Skeletal muscle tissue (tissue), 5 donors: ENCODE results near the gene PDX1. TPM values are rescaled to one million over a fixed set of nuclear protein-coding genes. Genes with fewer than 3 reads are reported as not detected.

ENCODE experiments used
- H3K27ac ChIP-seq: one replicate; pipeline ENCODE4 v1.7.0; 2013; ENCODE audit warnings: mild to moderate bottlenecking, low read depth, low read length, inconsistent platforms
- H3K27me3 ChIP-seq, 3 donors: one replicate each; pipeline ENCODE4 v1.7.0; 2013; ENCODE audit warnings: low read length in 3 of 3; ENCODE audit not compliant: control insufficient read depth in 3 of 3, insufficient read depth in 3 of 3
- H3K36me3 ChIP-seq, 3 donors: one replicate each; pipeline ENCODE4 v1.7.0; 2013; ENCODE audit warnings: low read length in 3 of 3; ENCODE audit not compliant: control insufficient read depth in 3 of 3, insufficient read depth in 3 of 3
- H3K4me1 ChIP-seq, 3 donors: one replicate each; pipeline ENCODE4 v1.7.0; 2013; ENCODE audit warnings: low read length in 3 of 3, mild to moderate bottlenecking in 3 of 3; ENCODE audit not compliant: control insufficient read depth in 3 of 3, insufficient read depth in 3 of 3
- H3K4me3 ChIP-seq, 3 donors: one replicate each; pipeline ENCODE4 v1.7.0; 2013; ENCODE audit warnings: low read length in 3 of 3
- H3K9ac ChIP-seq, 3 donors: one replicate each; pipeline ENCODE4 v1.7.0; 2013; ENCODE audit warnings: low read length in 3 of 3, mild to moderate bottlenecking in 3 of 3, moderate library complexity in 2 of 3, low read depth in 1 of 3
- H3K9me3 ChIP-seq, 3 donors: one replicate each; pipeline ENCODE4 v1.7.0; 2013; ENCODE audit warnings: low read length in 3 of 3; ENCODE audit not compliant: control insufficient read depth in 3 of 3
- small RNA-seq: library from RNA; depleted of rRNA; stranded (forward); fragments of <200 nt; gene quantifications from one replicate; pipeline ENCODE3, GENCODE V24; 2014
- total RNA-seq: library from RNA; depleted of rRNA; stranded (reverse); fragments of >200 nt; gene quantifications from one replicate; pipeline ENCODE4 v1.2.3, GENCODE V29; 2014
- donor health status: Osteomylitis.

Gene PDX1
- total RNA-seq, 1 donor from 2014 or later = not detected

GRCh38 chr13:27971236-27971645 is 51.4 kb downstream of the PDX1 start:
- peaks cover 91 to 95% (median 95%) of the 10 kb centered on the region in 3 donors for H3K27me3 ChIP-seq

GRCh38 chr13:27971776-27972477 is 52.1 kb downstream of the PDX1 start:
- peaks cover 92 to 95% (median 94%) of the 10 kb centered on the region in 3 donors for H3K27me3 ChIP-seq
- H3K9ac ChIP-seq = no peak overlapping the region
- peaks cover 9 to 17% (median 11%) of the 10 kb centered on the region in 3 donors for H3K4me1 ChIP-seq
- no peak overlapping the region for H3K4me3 ChIP-seq
- no peaks in the 10 kb centered on the region for H3K9me3 ChIP-seq
- no peaks in the 10 kb centered on the region for H3K36me3 ChIP-seq
- no peak overlapping the region for H3K27ac ChIP-seq

More at GRCh38 chr13:27971236-27971645, 51.4 kb downstream of the PDX1 start:
- H3K4me3 ChIP-seq = no peak overlapping the region
- H3K36me3 ChIP-seq = no peaks in the 10 kb centered on the region
- peaks cover 9 to 17% (median 11%) of the 10 kb centered on the region in 3 donors for H3K4me1 ChIP-seq
- H3K27ac ChIP-seq = no peak overlapping the region
- H3K9ac ChIP-seq = no peak overlapping the region
- H3K9me3 ChIP-seq = no peaks in the 10 kb centered on the region

DNA sequence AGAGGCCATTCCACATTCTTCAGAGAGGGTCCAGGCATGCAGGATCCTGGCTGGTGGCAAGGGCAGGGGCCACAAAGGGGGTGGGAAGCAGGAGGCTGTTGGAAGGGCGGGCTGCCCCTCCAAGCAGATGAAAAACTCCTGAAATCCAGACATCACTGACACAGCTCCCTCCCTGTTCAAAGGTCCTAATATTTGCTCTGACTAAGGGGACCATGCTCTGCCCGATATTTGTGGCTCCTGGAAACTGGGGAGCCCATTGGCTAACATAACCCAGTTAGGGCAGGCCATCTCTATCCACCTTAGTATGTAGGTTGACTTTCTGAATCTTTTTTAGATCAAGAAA is 52.6 kb downstream of the PDX1 start:
- H3K27me3 ChIP-seq = peaks cover 92 to 95% (median 93%) of the 10 kb centered on the region in 3 donors

GRCh38 chr13:27973291-27973690 is 53.5 kb downstream of the PDX1 start:
- Histone ChIP-seq H3K4me3 (no peak overlapping the region), H3K27me3 (peaks cover 91 to 95% (median 93%) of the 10 kb centered on the region in 3 donors)

More for the DNA sequence above, 52.6 kb downstream of the PDX1 start:
- Histone ChIP-seq H3K4me1 (peaks cover 9 to 16% (median 11%) of the 10 kb centered on the region in 3 donors), H3K9ac (no peak overlapping the region), H3K27ac (no peak overlapping the region), H3K4me3 (no peak overlapping the region), H3K36me3 (no peaks in the 10 kb centered on the region), H3K9me3 (no peaks in the 10 kb centered on the region)

GRCh38 chr13:27973961-27974662 is 54.3 kb downstream of the PDX1 start:
- H3K27me3 ChIP-seq = peaks cover 90 to 94% (median 91%) of the 10 kb centered on the region in 3 donors

More at GRCh38 chr13:27973291-27973690, 53.5 kb downstream of the PDX1 start:
- no peak overlapping the region for H3K27ac ChIP-seq
- H3K4me1 ChIP-seq = peaks cover 6 to 12% (median 11%) of the 10 kb centered on the region in 3 donors
- H3K9me3 ChIP-seq = no peaks in the 10 kb centered on the region
- no peaks in the 10 kb centered on the region for H3K36me3 ChIP-seq
- no peak overlapping the region for H3K9ac ChIP-seq

More at GRCh38 chr13:27973961-27974662, 54.3 kb downstream of the PDX1 start:
- no peaks in the 10 kb centered on the region for H3K36me3 ChIP-seq
- H3K27ac ChIP-seq = no peak overlapping the region
- peaks cover 1 to 7% (median 5%) of the 10 kb centered on the region in 3 donors for H3K4me1 ChIP-seq
- no peaks in the 10 kb centered on the region for H3K9me3 ChIP-seq
- no peak overlapping the region for H3K4me3 ChIP-seq
- H3K9ac ChIP-seq = no peak overlapping the region

Small RNA genes lying within 50 kb of the gene (small RNA-seq; reads per million reads assigned to genes)
- not detected for gene ATP5F1EP2

Other genes with a start within 250 kb of the PDX1 start
- not detected for gene GSX1, start 127.5 kb upstream of the PDX1 start, total RNA-seq
- gene CDX2, start 49.3 kb downstream of the PDX1 start, total RNA-seq = not detected
- not detected for gene URAD, start 68.7 kb downstream of the PDX1 start, total RNA-seq
- 0.52 TPM for gene FLT3, start 180.6 kb downstream of the PDX1 start, total RNA-seq
- 33.9 TPM for gene PAN3, start 218.5 kb downstream of the PDX1 start, total RNA-seq